OCI-LY1 (cell line): Measurements from ENCODE around the gene RBM44.

Experiments used
- H2AFZ ChIP-seq: fragments of 200-600 bp; sonication (generic), shearing (Covaris generic); 2 replicates; pipeline ENCODE4 v1.6.0; 2014; ENCODE audit warnings: antibody characterized with exemption, mild to moderate bottlenecking, low read length
- H3F3A ChIP-seq: fragments of 200-600 bp; sonication (generic), shearing (Covaris generic); 2 replicates; pipeline ENCODE4 v1.6.0; 2014; ENCODE audit warnings: mild to moderate bottlenecking, antibody characterized with exemption, low read length, moderate library complexity; ENCODE audit not compliant: insufficient read depth
- H3K27ac ChIP-seq: fragments of 200-600 bp; sonication (generic); 2 replicates; pipeline ENCODE4 v1.5.1; 2014; ENCODE audit warnings: low read length, mixed run types, mild to moderate bottlenecking, low read depth; ENCODE audit not compliant: poor library complexity, severe bottlenecking
- H3K27me3 ChIP-seq: fragments of 200-600 bp; sonication (generic); 2 replicates; pipeline ENCODE4 v1.6.0; 2014; ENCODE audit warnings: antibody characterized with exemption, mild to moderate bottlenecking, low read length, moderate library complexity; ENCODE audit not compliant: insufficient read depth
- H3K36me3 ChIP-seq: fragments of 200-600 bp; sonication (generic); 2 replicates; pipeline ENCODE4 v1.6.1; 2014; ENCODE audit warnings: mild to moderate bottlenecking, antibody characterized with exemption, low read length, moderate library complexity, mixed read lengths; ENCODE audit not compliant: insufficient read depth
- H3K4me1 ChIP-seq: fragments of 200-600 bp; sonication (generic); 2 replicates; pipeline ENCODE4 v1.5.1; 2014; ENCODE audit warnings: mild to moderate bottlenecking, low read length, moderate library complexity; ENCODE audit not compliant: insufficient read depth, severe bottlenecking
- H3K4me2 ChIP-seq: fragments of 200-600 bp; sonication (generic), shearing (Covaris generic); 2 replicates; pipeline ENCODE4 v1.6.1; 2014; ENCODE audit warnings: low read length
- H3K4me3 ChIP-seq: fragments of 200-600 bp; sonication (generic); 2 replicates; pipeline ENCODE4 v1.5.1; 2014; ENCODE audit warnings: low read length, low read depth, mild to moderate bottlenecking, mixed read lengths; ENCODE audit not compliant: poor library complexity, severe bottlenecking
- H3K79me2 ChIP-seq: fragments of 200-600 bp; shearing (Covaris generic); 2 replicates; pipeline ENCODE4 v1.6.1; 2016; ENCODE audit warnings: mixed run types, low read length, mixed read lengths; ENCODE audit not compliant: insufficient read depth
- H3K9ac ChIP-seq: fragments of 200-600 bp; sonication (generic), shearing (Covaris generic); 2 replicates; pipeline ENCODE4 v1.6.1; 2014; ENCODE audit warnings: mild to moderate bottlenecking, low read length, mixed read lengths
- H3K9me2 ChIP-seq: fragments of 200-600 bp; sonication (generic), shearing (Covaris generic); 2 replicates; pipeline ENCODE4 v1.6.1; 2014; ENCODE audit warnings: low read depth, mild to moderate bottlenecking, low read length, mixed read lengths
- H3K9me3 ChIP-seq: fragments of 200-600 bp; shearing (Covaris generic); 2 replicates; pipeline ENCODE4 v1.6.1; 2014; ENCODE audit warnings: low read length, mixed read lengths
- H4K20me1 ChIP-seq: fragments of 200-600 bp; sonication (generic), shearing (Covaris generic); 2 replicates; pipeline ENCODE4 v1.6.0; 2016; ENCODE audit warnings: mild to moderate bottlenecking, low read length; ENCODE audit not compliant: insufficient read depth
- EZH2 ChIP-seq: fragments of 200-600 bp; sonication (generic), shearing (Covaris generic); IDR thresholded peaks from 2 replicates; pipeline ENCODE4 v1.8.0; 2017; ENCODE audit warnings: borderline replicate concordance, mixed run types, mild to moderate bottlenecking, antibody characterized with exemption, low read length, moderate library complexity, mixed read lengths
- TF ChIP-seq, protein P1 (sequence below): fragments of 200-600 bp; sonication (generic), shearing (Covaris generic); IDR thresholded peaks from 2 replicates; pipeline ENCODE4 v1.5.1; 2017; ENCODE audit warnings: mild to moderate bottlenecking, antibody characterized with exemption, low read length, moderate library complexity, mixed read lengths

Gene RBM44

GRCh38 chr2:237869343-237870102, 70.9 kb downstream of the RBM44 start:
- Histone ChIP-seq H3F3A (no peaks in the 10 kb centered on the region), H3K27me3 (0 out of 2 replicates have a peak, but pooled peaks cover 4% of the 10 kb centered on the region), H3K79me2 (no peaks in the 10 kb centered on the region), H3K27ac (no peak overlapping the region), H3K4me1 (no peaks in the 10 kb centered on the region), H3K9ac (no peak overlapping the region), H2AFZ (no peak overlapping the region), H3K4me2 (no peak overlapping the region), H4K20me1 (no peaks in the 10 kb centered on the region), H3K9me2 (no peaks in the 10 kb centered on the region), H3K9me3 (no peaks in the 10 kb centered on the region), H3K36me3 (no peaks in the 10 kb centered on the region), H3K4me3 (no peak overlapping the region)
- TF ChIP-seq, protein P1, sequence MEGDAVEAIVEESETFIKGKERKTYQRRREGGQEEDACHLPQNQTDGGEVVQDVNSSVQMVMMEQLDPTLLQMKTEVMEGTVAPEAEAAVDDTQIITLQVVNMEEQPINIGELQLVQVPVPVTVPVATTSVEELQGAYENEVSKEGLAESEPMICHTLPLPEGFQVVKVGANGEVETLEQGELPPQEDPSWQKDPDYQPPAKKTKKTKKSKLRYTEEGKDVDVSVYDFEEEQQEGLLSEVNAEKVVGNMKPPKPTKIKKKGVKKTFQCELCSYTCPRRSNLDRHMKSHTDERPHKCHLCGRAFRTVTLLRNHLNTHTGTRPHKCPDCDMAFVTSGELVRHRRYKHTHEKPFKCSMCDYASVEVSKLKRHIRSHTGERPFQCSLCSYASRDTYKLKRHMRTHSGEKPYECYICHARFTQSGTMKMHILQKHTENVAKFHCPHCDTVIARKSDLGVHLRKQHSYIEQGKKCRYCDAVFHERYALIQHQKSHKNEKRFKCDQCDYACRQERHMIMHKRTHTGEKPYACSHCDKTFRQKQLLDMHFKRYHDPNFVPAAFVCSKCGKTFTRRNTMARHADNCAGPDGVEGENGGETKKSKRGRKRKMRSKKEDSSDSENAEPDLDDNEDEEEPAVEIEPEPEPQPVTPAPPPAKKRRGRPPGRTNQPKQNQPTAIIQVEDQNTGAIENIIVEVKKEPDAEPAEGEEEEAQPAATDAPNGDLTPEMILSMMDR: no peak
- no peak for TF ChIP-seq EZH2

GRCh38 chr2:237870126-237870525, 71.5 kb downstream of the RBM44 start:
- TF ChIP-seq, protein P1: no peak
- no peak for TF ChIP-seq EZH2
- H3F3A ChIP-seq: no peaks in the 10 kb centered on the region
- H3K36me3 ChIP-seq: no peaks in the 10 kb centered on the region
- H3K27ac ChIP-seq: no peak overlapping the region
- no peak overlapping the region for H3K4me2 ChIP-seq
- no peaks in the 10 kb centered on the region for H3K9me3 ChIP-seq
- no peaks in the 10 kb centered on the region for H4K20me1 ChIP-seq
- no peak overlapping the region for H3K9ac ChIP-seq
- 0 out of 2 replicates have a peak, but pooled peaks cover 4% of the 10 kb centered on the region for H3K27me3 ChIP-seq
- no peak overlapping the region for H2AFZ ChIP-seq
- no peaks in the 10 kb centered on the region for H3K9me2 ChIP-seq
- H3K79me2 ChIP-seq: no peaks in the 10 kb centered on the region
- H3K4me3 ChIP-seq: no peak overlapping the region
- H3K4me1 ChIP-seq: no peaks in the 10 kb centered on the region

GRCh38 chr2:237870754-237871651, 72.4 kb downstream of the RBM44 start:
- Histone ChIP-seq H3K9me2 (no peaks in the 10 kb centered on the region), H3K4me2 (no peak overlapping the region), H3K79me2 (no peaks in the 10 kb centered on the region), H3K27ac (no peak overlapping the region), H3K9ac (no peak overlapping the region), H3F3A (no peaks in the 10 kb centered on the region), H3K4me1 (no peaks in the 10 kb centered on the region), H4K20me1 (no peaks in the 10 kb centered on the region), H3K4me3 (no peak overlapping the region), H3K27me3 (0 out of 2 replicates have a peak, but pooled peaks cover 4% of the 10 kb centered on the region), H3K36me3 (no peaks in the 10 kb centered on the region), H2AFZ (no peak overlapping the region), H3K9me3 (no peaks in the 10 kb centered on the region)
- TF ChIP-seq EZH2: no peak
- TF ChIP-seq, protein P1: no peak
